Stimulated activated CD8-positive, alpha-beta memory T cell treated with anti-CD3 and anti-CD28 coated beads, Interleukin-12 subunit alpha, Interleukin-12 subunit beta, amount 100 ng/mL, for 24 hours (primary cell): ENCODE results near the gene NACA.
"Not testable (repeated sequence)": the region's sequence is repeated elsewhere in the genome, so short reads cannot be mapped to it uniquely, and the experiment has no call there.

Experiments used
- DNase-seq: peaks from one replicate; pipeline ENCODE4 v3.0.0-alpha.2; 2020; ENCODE audit errors: extremely low read depth

NACA gene

DNA sequence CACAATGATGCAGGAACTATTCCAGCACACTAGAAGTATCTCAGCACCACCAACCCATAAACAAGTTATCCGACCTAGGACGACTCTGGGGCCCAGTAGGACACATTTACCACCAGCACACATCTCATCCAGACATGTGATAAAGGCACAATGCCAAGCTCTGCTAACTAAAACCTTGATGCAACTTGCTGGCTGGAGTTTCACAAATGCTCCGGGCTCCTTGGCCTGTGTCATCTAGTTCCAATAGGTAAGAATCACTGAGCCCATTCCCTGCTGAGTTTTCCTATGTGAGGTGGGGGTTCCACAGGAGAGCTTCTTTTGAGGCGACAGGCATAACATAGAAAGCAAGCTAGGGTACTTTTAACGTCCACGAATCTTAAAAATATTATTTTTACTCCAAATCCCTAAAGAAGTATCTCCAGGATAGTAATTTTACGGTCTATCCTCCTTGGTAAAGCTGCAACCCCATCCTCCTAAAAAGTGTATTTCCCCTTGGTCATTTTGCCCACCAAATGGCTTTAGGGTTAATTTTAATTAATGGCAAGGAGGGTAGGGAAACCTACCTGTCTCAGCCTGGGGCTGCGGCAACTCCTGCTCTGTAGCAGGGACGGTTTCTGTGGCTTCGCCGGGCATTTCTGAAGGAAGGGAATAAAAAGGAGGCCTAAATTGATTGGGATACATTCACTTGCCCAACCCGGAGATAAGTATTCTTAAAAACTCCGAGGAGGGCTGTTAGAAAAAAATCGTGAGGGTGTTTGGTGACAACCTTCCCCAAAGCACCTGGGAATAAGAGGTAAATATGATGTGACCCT, 1.0 kb downstream of the NACA start:
- no peak for DNase-seq

DNA sequence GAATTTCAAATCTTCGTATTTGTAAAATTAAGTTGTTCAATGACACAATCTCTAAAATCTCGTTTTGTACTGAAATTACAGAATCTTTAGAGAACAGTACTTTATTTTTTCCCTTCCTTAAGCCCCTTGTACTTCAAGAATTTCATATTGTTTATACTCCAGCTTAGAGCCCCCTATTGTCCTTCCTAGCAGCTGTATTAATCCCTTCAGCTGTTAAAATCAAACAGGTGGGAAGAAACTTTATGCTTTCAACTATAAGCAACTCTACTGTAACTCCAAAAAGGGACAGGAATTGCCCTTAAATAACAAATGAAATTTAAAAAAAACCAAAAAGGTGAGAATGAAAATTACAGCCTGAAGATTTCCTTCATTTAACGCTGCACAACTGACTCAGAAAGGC, 1.7 kb downstream of the NACA start:
- no peak for DNase-seq

GRCh38 chr12:56722832-56723231, 2.3 kb downstream of the NACA start:
- no peak for DNase-seq

DNA sequence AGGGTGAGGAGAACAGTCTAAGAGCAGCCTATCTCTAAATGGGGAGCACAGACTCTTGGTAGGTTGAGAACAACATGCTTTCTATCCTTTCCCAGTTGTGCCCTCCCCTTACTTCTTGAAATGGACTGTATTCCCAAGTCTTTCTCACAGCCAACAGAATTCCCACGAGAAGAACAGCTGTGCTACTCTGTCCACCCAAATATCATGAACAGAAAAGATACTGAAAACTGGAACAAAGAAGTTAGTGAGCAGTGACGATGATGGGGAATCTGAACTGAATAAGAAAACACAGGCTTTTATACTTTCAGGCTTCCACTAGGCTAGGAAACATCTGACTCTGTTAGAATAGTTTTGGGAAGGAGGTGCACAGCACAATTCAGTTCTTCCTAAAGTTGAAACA, 3.4 kb downstream of the NACA start:
- no peak for DNase-seq

DNA sequence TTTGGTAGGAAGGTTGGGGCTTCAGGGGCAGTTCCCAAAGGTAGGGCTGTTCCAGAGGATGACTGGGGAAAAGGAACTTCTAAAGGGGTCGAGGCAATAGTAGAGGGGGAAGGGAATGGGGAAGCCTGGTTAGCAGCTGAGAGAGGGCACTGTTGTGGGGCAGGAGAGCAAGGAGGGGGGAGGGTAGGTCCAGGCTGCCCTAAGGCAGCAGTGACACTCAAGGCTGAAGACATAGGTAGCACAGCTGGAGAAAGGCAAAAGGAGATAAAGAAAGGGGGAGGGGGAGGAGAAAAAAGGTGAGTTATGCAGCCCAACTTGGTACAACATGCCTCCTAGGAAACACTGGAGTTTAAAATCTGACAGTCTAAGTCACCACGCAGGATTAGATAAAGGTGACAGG, 3.9 kb downstream of the NACA start:
- no peak for DNase-seq

- DNase-seq: no peak
Observed at GRCh38 chr12:56720731-56721151, 4.4 kb downstream of the NACA start.

- DNase-seq: no peak
Observed at GRCh38 chr12:56719056-56719455, 6.0 kb downstream of the NACA start.

- no peak for DNase-seq
Observed at GRCh38 chr12:56718636-56719035, 6.5 kb downstream of the NACA start.

GRCh38 chr12:56718149-56718548, 7.0 kb downstream of the NACA start:
- no peak for DNase-seq

GRCh38 chr12:56716933-56717880, 7.9 kb downstream of the NACA start:
- no peak for DNase-seq

- no peak for DNase-seq
Observed at GRCh38 chr12:56716458-56716857, 8.6 kb downstream of the NACA start.

DNA sequence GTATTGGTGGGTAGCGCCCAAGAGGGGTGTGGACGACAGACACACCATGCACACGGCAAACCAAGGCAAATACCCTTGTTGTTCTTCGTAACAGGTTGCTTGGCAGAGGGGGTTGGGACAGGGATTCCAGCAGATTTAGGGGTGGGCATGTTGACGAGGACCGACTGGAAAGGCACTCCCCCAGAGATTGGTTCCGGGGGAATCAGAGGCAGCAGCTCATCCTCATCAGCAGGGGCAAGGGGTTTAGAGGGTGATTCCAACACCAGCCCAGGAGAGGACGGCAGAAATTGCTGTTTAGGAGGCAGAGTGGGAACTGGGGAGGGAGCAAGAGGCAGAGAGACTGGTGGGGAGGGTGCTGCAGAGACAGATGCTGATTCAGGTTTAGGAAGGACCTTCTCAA, 9.3 kb downstream of the NACA start:
- no peak for DNase-seq

- DNase-seq: no peak
Observed at GRCh38 chr12:56714431-56714929, 10.6 kb downstream of the NACA start.

- no peak for DNase-seq
Observed at GRCh38 chr12:56713345-56713744, 11.8 kb downstream of the NACA start.

- DNase-seq: no peak
Observed at GRCh38 chr12:56709759-56710376, 15.2 kb downstream of the NACA start.

DNA sequence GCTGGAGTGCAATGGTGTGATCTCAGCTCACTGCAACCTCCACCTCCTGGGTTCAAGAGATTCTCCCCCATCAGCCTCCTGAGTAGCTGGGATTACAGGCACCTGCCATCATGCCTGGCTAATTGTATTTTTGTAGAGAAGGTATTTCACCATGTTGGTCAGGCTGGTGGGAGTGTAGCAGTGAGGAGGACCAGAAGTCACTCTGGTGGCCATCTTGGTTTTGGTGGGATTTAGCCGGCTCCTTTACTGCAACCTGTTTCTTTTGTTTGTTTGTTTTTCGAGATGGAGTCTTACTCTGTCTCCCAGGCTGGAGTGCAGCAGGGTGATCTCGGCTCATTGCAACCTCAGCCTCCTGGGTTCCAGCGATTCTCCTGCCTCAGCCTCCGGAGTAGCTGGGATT, 20.6 kb downstream of the NACA start:
- not testable (repeated sequence) for DNase-seq

DNA sequence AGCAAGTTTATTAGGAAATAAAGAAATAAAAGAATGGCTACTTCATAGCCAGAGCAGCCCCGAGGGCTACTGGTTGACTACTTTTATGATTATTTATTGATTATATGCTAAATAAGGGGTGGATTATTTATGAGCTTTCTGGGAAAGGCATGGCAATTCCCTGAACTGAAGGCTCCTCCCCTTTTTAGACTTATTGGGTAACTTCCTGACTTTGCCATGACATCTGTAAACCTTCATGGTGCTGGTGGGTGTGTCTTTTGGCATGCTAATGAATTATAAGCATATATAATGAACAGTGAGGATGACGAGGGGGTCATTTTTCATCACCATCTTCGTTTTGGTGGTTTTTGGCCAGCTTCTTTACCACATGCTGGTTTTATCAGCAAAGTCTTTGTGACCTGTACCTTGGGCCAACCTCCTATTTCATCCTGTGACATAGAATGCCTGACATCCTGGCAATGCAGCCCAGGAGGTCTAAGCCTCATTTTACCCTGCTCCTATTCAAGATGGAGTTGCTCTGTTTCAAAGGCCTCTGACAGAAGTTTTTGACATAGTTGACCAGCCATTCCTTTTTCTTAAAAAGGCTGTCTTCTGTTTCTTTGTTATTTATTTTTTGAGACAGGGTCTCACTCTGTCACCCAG, 26.0 kb downstream of the NACA start:
- no peak for DNase-seq

DNA sequence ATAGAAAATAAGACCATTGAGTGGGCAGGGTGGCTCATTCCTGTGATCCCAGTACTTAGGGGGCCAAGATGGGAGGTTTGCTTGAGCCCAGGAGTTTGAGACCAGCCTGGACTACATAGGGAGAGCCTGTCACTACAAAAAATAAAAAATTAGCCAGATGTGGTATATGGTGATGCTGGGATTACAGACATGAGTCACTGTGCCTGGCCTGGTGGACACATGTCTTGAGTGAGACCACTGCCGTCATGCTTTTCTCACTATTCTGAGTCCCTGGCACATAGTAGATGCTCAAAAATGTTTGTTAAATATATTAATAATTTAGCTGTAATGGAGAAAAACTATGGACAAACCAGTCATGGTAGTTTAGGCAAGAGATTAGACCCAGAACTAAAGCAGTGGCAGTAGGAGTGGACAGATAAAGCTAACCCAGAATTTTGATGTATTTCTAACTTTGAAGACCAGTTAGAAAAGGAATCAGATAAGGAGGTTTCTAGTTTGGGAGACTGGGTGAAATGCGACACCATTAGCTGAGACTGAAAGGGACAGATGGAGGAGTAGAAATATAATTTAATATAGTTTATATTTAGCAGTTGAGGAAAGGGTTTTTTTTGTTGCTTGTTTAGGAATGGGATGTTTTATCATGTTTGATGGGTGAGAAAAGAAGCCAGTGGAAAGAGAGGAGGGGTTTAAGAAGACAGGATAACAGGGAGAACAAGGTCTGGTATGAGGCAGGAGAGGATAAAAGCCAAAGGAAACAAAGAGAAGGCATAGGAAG, 29.6 kb downstream of the NACA start:
- no peak for DNase-seq

GRCh38 chr12:56694161-56694560, 30.9 kb downstream of the NACA start:
- no peak for DNase-seq

- no peak for DNase-seq
Observed at GRCh38 chr12:56688846-56689109, 36.3 kb downstream of the NACA start.
